Measurements from ENCODE around the gene KIAA1671.

Gene KIAA1671

DNA sequence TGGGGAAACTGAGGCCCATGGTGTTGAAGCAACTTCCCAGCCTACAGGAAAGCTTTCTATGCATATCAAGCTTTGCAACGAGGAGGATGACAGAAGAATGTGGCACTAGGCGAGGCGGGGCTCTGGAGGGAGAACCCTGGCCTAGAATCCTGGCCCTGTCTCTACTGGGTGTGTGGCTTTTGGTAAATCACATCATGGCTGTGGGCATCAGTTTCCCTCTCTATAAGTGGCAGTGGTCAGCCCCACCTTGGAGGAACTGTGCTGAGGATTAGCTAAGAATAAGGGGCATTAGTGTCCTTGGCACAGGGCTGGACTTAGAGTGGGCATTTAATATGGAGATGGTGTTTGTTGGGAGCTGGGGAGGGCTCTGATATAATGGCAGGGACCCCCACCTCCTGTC lies 124.5 kb downstream of the KIAA1671 start:
- no peak overlapping the region for H3K4me3 ChIP-seq (ENCODE audit: low read depth, low read length)
- TF ChIP-seq, protein P1, sequence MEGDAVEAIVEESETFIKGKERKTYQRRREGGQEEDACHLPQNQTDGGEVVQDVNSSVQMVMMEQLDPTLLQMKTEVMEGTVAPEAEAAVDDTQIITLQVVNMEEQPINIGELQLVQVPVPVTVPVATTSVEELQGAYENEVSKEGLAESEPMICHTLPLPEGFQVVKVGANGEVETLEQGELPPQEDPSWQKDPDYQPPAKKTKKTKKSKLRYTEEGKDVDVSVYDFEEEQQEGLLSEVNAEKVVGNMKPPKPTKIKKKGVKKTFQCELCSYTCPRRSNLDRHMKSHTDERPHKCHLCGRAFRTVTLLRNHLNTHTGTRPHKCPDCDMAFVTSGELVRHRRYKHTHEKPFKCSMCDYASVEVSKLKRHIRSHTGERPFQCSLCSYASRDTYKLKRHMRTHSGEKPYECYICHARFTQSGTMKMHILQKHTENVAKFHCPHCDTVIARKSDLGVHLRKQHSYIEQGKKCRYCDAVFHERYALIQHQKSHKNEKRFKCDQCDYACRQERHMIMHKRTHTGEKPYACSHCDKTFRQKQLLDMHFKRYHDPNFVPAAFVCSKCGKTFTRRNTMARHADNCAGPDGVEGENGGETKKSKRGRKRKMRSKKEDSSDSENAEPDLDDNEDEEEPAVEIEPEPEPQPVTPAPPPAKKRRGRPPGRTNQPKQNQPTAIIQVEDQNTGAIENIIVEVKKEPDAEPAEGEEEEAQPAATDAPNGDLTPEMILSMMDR (IDR thresholded peaks at IDR 0.05; ENCODE audit: control insufficient read depth, extremely low read depth, insufficient read depth) = no peak

DNA sequence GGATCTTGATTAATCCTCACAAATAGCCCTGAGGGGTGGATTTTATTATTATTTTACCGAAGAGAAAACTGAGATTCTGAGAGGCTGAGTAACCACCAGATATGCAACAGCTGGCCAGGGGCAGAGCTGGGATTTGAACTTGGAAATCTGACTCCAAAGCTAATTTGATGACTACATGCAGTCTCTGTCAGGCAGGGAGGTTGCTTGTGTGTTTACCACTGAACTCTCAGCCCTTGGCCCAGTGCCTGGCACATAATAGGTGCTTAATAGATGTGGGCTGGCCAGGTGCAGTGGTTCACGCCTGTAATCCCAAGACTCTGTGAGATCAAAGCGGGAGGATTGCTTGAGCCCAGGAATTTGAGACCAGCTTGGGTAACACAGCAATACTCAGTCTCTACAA lies 125.4 kb downstream of the KIAA1671 start:
- TF ChIP-seq, protein P1 (IDR thresholded peaks at IDR 0.05; ENCODE audit: control insufficient read depth, extremely low read depth, insufficient read depth) = no peak
- H3K4me3 ChIP-seq (ENCODE audit: low read depth, low read length) = no peak overlapping the region
- DNase-seq (ENCODE audit: low read depth) = no peak

More for the DNA sequence above, 124.5 kb downstream of the KIAA1671 start:
- no peak for DNase-seq (ENCODE audit: low read depth)

DNA sequence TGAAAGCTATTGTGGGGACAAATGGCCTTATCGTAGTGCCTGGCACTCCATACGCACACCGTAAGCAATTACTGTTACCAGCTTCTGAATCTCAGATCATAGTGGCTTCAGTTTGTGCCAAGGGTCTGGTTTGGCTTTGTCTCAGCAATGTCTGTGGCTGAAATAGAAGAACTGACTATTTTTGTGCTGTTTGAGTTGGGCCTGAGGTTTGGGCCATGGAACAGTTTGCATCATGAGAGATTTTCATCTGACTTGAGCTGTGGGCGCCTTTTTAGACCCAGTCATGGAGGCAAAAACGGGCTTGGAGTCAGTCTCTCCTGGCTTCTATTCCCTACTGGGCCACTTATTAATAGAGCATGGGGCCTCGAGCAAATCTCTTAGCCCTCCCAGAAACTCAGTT lies 126.1 kb downstream of the KIAA1671 start:
- H3K4me3 ChIP-seq (ENCODE audit: low read depth, low read length) = no peak overlapping the region
- TF ChIP-seq, protein P1 (IDR thresholded peaks at IDR 0.05; ENCODE audit: control insufficient read depth, extremely low read depth, insufficient read depth) = no peak
- DNase-seq (ENCODE audit: low read depth) = no peak

DNA sequence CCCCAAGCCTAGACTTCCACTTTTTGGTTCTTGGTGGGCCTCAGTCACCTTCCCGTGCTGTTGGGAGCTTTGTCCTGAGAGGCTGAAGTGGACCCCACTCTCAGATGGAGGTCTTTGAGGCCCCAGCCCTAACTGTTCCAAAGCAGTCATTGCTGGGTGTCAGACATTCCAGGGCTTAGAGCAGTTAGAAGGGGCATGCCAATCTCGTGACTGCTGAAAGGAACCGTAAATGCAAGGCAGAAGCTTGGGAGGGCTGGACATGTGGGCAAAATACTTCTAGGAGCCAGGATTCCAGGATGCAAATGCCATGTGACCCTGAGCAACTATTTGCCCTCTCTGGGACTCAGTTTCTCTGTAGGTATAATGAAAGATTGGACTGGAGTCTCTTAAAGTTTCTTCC lies 128.3 kb downstream of the KIAA1671 start:
- TF ChIP-seq, protein P1 (IDR thresholded peaks at IDR 0.05; ENCODE audit: control insufficient read depth, extremely low read depth, insufficient read depth) = no peak
- no peak for DNase-seq (ENCODE audit: low read depth)
- H3K4me3 ChIP-seq (ENCODE audit: low read depth, low read length) = no peak overlapping the region

DNA sequence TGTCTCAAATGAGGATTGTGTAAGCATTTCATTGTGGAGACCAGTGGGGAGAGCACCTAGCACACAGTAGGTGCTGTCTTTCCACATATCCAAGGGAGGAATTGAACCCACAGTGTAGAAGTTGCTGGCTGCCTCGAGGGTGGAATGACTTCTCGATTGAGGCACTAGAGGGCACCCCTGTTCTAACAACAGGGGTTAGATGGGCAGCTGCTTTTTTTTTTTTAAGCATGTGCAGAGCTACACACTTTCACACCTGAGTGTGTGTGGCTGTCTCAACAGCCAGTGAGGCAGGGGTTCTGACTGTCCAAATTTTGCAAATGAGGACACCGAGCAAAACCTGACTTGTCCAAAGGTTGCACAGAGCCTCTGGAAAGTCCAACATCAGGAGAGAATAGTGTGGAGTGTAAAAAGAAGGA lies 128.9 kb downstream of the KIAA1671 start:
- DNase-seq (ENCODE audit: low read depth) = no peak
- no peak overlapping the region for H3K4me3 ChIP-seq (ENCODE audit: low read depth, low read length)
- TF ChIP-seq, protein P1 (IDR thresholded peaks at IDR 0.05; ENCODE audit: control insufficient read depth, extremely low read depth, insufficient read depth) = peak; percentile 68

DNA sequence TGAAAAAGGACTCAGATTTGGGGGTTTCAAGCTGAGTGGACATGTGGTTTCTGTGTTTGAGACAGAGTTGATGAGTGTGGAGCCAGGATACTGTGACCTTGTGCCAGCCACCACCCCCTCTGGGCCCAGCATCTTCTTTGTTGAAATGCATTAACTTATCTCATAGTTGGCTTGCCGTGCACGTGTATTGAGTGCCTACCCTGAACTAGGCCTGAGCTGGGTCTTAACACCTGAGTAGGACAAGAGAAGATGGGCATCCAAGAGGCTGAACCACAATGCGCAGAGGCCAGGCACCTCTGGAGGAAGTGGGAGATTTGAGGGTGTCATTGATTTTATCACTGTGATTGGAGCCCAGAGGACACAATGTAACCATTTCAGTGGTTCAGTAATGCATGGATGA lies 129.6 kb downstream of the KIAA1671 start:
- DNase-seq (ENCODE audit: low read depth) = no peak
- TF ChIP-seq, protein P1 (IDR thresholded peaks at IDR 0.05; ENCODE audit: control insufficient read depth, extremely low read depth, insufficient read depth) = no peak
- no peak overlapping the region for H3K4me3 ChIP-seq (ENCODE audit: low read depth, low read length)

DNA sequence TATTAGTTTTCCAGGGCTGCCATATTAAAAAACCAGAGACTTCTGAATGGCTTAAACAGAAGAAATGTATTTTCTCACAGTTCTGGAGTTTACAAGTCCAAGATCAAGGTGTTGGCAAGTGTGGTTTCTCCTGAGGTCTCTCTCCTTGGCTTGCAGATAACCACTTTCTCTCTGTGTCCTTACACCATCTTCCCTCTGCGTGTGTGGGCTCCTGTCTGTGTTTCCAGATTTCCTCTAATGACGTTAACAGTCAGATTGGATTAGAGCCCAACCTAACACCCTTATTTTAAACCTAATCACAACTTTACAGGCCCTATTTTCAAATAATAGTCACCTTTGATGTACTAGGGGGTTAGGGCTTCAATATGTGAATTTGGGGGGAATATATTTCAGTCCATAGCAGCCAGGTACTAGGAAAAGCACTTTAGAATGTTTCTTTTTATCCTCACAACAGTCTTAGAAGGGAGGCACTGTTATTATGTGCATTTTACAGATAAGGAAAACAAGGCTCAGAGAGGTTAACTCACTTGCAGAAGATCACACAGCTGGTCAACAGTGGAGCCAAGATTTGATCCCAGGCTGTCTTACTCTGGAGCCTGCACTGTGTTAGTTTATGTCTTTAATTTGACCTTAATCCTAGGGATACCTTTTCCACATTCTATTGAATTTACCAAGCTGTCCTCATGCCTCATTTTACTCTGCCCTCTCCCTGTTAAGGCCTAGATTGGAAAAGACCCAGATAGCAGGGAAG lies 130.7 kb downstream of the KIAA1671 start:
- no peak overlapping the region for H3K4me3 ChIP-seq (ENCODE audit: low read depth, low read length)
- no peak for DNase-seq (ENCODE audit: low read depth)
- TF ChIP-seq, protein P1 (IDR thresholded peaks at IDR 0.05; ENCODE audit: control insufficient read depth, extremely low read depth, insufficient read depth) = no peak
